Left ventricle myocardium inferior (tissue), 1 donor: ENCODE results near the gene NSG1. TPM values are rescaled to one million over a fixed set of nuclear protein-coding genes. Genes with fewer than 3 reads are reported as not detected.

Experiments used
- DNase-seq: peaks from one replicate; pipeline ENCODE4 v3.0.0-alpha.2; 2020
- H3K27ac ChIP-seq: fragments of 200-600 bp; replicated peaks from 2 replicates; pipeline ENCODE4 v1.8.0; 2021
- H3K27me3 ChIP-seq: fragments of 200-600 bp; 2 replicates; pipeline ENCODE4 v1.8.0; 2021; ENCODE audit warnings: low read depth
- H3K36me3 ChIP-seq: fragments of 200-600 bp; 2 replicates; pipeline ENCODE4 v1.8.0; 2021
- H3K4me1 ChIP-seq: fragments of 200-600 bp; 2 replicates; pipeline ENCODE4 v1.8.0; 2021
- H3K4me3 ChIP-seq: fragments of 200-600 bp; 2 replicates; pipeline ENCODE4 v1.8.0; 2021; ENCODE audit warnings: mild to moderate bottlenecking, moderate library complexity
- H3K9me3 ChIP-seq: fragments of 200-600 bp; replicated peaks from 2 replicates; pipeline ENCODE4 v1.8.0; 2021
- intact Hi-C: fragments of 100-400 bp; cut with micrococcal nuclease; formaldehyde crosslinking; loops from one replicate; pipeline ENCODE4 v1.11.0; 2022
- total RNA-seq: library from RNA; stranded (reverse); fragmentation: NEBNext Ultra II Directional; extraction: Animal tissue kit (Norgen Biotek cat#: 25700); gene quantifications from one replicate; pipeline ENCODE4 v1.2.1, GENCODE V29; 2021
- TF ChIP-seq, protein P1 (sequence below): fragments of 200-600 bp; IDR thresholded peaks from 2 replicates; pipeline ENCODE4 v1.8.0; 2021; ENCODE audit warnings: antibody characterized with exemption, mild to moderate bottlenecking, borderline replicate concordance
- donor health status: DM: no; HTN: yes; CAD: no; lungs with severe emphysema.

The NSG1 gene
- total RNA-seq, 1 donor from 2014 or later = 14.3 TPM

DNA sequence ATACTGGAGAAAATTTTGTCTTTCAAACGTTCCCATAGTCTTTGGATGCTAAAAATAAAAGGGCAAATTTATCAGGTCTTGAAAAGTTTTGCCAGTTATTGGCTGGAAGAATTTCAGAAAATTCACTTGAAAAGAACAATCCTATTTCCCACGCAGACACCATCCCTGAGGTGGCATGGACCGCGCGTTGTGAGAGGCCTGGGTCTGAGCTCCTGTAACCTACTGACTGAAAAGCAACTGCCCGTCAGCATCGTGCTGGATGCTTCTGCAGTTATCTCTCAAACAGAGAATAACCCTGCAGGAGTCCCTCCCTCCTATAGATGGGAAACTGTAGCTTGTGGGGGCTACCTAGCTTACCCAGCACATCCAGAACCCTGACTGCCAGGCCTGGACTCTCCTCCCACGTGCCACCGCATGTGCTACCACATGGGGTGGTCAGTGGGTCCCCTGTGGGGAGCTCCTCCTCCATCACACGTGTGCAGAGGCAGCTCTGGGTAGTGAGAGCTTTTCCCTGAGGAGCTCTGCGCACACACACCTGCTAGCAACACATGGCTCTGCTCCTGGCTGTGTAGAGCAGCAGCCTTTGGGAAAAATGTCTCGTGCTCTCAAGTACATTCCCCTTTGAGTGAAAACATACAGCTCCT lies 36.1 kb downstream of the NSG1 start:
- no peaks in the 10 kb centered on the region for H3K27me3 ChIP-seq
- H3K4me3 ChIP-seq = no peak overlapping the region
- no peaks in the 10 kb centered on the region for H3K9me3 ChIP-seq
- no peaks in the 10 kb centered on the region for H3K4me1 ChIP-seq
- TF ChIP-seq, protein P1, sequence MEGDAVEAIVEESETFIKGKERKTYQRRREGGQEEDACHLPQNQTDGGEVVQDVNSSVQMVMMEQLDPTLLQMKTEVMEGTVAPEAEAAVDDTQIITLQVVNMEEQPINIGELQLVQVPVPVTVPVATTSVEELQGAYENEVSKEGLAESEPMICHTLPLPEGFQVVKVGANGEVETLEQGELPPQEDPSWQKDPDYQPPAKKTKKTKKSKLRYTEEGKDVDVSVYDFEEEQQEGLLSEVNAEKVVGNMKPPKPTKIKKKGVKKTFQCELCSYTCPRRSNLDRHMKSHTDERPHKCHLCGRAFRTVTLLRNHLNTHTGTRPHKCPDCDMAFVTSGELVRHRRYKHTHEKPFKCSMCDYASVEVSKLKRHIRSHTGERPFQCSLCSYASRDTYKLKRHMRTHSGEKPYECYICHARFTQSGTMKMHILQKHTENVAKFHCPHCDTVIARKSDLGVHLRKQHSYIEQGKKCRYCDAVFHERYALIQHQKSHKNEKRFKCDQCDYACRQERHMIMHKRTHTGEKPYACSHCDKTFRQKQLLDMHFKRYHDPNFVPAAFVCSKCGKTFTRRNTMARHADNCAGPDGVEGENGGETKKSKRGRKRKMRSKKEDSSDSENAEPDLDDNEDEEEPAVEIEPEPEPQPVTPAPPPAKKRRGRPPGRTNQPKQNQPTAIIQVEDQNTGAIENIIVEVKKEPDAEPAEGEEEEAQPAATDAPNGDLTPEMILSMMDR = no peak
- DNase-seq = no peak
- peaks cover 72% of the 10 kb centered on the region for H3K36me3 ChIP-seq
- intact Hi-C loops = no loop called here
- no peak overlapping the region for H3K27ac ChIP-seq

- Histone ChIP-seq H3K27me3 (no peaks in the 10 kb centered on the region), H3K9me3 (no peaks in the 10 kb centered on the region), H3K4me1 (no peaks in the 10 kb centered on the region), H3K4me3 (no peak overlapping the region), H3K36me3 (peaks cover 63% of the 10 kb centered on the region), H3K27ac (no peak overlapping the region)
- TF ChIP-seq, protein P1 = no peak
- intact Hi-C loops = no loop called here
- DNase-seq = no peak
Measured at GRCh38 chr4:4423706-4424498, 37.0 kb downstream of the NSG1 start.

- intact Hi-C loops = no loop called here
- no peak overlapping the region for H3K4me3 ChIP-seq
- no peak for DNase-seq
- H3K27me3 ChIP-seq = no peaks in the 10 kb centered on the region
- no peaks in the 10 kb centered on the region for H3K9me3 ChIP-seq
- H3K36me3 ChIP-seq = peaks cover 56% of the 10 kb centered on the region
- TF ChIP-seq, protein P1 = no peak
- H3K4me1 ChIP-seq = no peaks in the 10 kb centered on the region
- no peak overlapping the region for H3K27ac ChIP-seq
Measured at GRCh38 chr4:4424499-4425115, 37.7 kb downstream of the NSG1 start.

GRCh38 chr4:4425119-4425690 lies 38.3 kb downstream of the NSG1 start:
- TF ChIP-seq, protein P1 = no peak
- H3K9me3 ChIP-seq = no peaks in the 10 kb centered on the region
- H3K27ac ChIP-seq = no peak overlapping the region
- H3K36me3 ChIP-seq = peaks cover 50% of the 10 kb centered on the region
- H3K4me3 ChIP-seq = no peak overlapping the region
- H3K4me1 ChIP-seq = no peaks in the 10 kb centered on the region
- DNase-seq = no peak
- H3K27me3 ChIP-seq = no peaks in the 10 kb centered on the region
- intact Hi-C loops = no loop called here

DNA sequence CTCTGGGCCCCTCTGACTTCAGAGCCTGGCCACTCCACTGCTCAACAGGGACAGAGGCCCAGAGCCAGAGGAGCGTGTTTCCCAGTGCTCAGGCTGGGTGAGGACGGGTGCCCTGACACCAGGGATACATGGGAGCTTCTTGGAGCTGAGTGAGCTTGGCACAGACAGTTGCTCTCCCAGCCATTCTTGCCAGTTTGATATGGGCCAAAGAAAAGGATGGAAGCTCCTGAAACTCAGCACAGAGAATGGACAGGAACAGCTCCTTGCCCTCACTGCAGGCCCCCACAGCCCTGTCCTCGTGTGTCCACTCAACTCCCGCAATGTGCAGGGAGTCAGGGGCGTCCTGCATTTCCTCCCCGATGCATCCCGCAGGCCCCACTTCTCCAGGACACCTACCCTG lies 38.8 kb downstream of the NSG1 start:
- Histone ChIP-seq H3K27ac (no peak overlapping the region), H3K4me3 (no peak overlapping the region), H3K9me3 (no peaks in the 10 kb centered on the region), H3K27me3 (no peaks in the 10 kb centered on the region), H3K4me1 (no peaks in the 10 kb centered on the region), H3K36me3 (peaks cover 45% of the 10 kb centered on the region)
- intact Hi-C loops = no loop called here
- TF ChIP-seq, protein P1 = no peak
- no peak for DNase-seq
